Suprapubic skin (tissue), 4 donors: Measurements from ENCODE around the gene ATP5ME.

ENCODE experiments used
- CTCF ChIP-seq, 2 donors: fragments of 200-600 bp in 1 of 2; fragments of 450-650 bp in 1 of 2; sonication (generic) in 1 of 2; IDR thresholded peaks; one replicate each; pipeline ENCODE4 v1.5.1; 2016 to 2019; ENCODE audit warnings: antibody characterized with exemption in 2 of 2, mild to moderate bottlenecking in 1 of 2, moderate library complexity in 1 of 2
- EP300 ChIP-seq: sonication (generic); formaldehyde crosslinking; IDR thresholded peaks from one replicate; pipeline ENCODE4 v1.6.1; 2017; ENCODE audit warnings: antibody characterized with exemption
- POLR2A ChIP-seq, 2 donors: fragments of 450-650 bp; IDR thresholded peaks; one replicate each; pipeline ENCODE4 v1.6.1; 2017; ENCODE audit warnings: antibody characterized with exemption in 2 of 2, mild to moderate bottlenecking in 2 of 2, moderate library complexity in 2 of 2
- POLR2AphosphoS5 ChIP-seq, 3 donors: sonication (generic); formaldehyde crosslinking; IDR thresholded peaks; one replicate each; pipeline ENCODE4 v1.6.1; 2017; ENCODE audit warnings: antibody characterized with exemption in 3 of 3

- TF ChIP-seq CTCF (IDR thresholded peaks at IDR 0.05) (no peak), EP300 (no peak), POLR2AphosphoS5 (IDR thresholded peaks at IDR 0.05) (no peak), POLR2A (IDR thresholded peaks at IDR 0.05) (no peak)
These were observed 27.6 kb downstream of the ATP5ME start for GRCh38 chr4:646460-646859.
